ENCODE measurements around the gene SFXN5. TPM values are rescaled to one million over a fixed set of nuclear protein-coding genes. Genes with fewer than 3 reads are reported as not detected.

SFXN5 gene
- total and polyA plus RNA-seq, 2 of the 4 experiments (the other 2 are of a cell fraction): 8.6 to 17.0 TPM

DNA sequence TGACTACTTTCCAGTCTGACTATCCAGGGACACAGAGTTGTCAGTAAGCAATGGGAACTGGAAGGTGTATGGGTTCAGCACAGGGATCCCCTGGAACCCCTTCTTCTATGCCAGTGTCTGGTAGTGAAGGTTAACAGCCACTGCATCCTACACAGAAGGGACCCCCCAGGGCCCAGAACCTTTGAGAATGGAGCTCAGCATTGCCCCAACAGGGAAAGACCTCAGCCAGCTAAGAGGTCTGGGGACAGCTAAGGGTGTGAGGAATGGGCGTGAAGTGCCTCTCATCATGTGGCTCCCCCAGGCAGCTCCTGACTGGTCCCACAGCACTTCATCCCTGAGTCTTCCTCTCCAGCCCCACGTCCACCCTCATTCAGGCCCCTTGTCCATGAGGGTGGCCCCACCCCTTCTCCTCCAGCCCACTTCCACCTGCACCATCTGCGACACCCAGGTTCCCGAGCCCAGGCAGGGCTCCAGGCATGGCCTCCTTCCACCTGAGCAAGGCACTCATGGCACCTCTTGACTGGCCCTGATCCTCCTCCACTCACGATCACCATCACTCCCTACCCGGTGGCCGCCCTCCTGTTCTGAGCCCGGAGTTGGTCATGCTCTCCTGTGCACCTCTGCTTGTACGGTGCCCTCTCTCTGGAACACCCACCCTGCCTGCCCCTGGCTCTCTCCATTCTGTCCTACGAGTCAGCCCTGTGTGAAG lies 77.1 kb downstream of the SFXN5 start:
- Histone ChIP-seq H3K4me1 (ENCODE audit: control insufficient read depth, insufficient read depth, low read length) (no peaks in the 10 kb centered on the region), H2BK20ac (ENCODE audit: low read depth, low read length) (no peak overlapping the region), H3K9me3 (ENCODE audit: control insufficient read depth, insufficient read depth, low read length) (no peaks in the 10 kb centered on the region), H3K9ac (ENCODE audit: low read depth, low read length) (no peak overlapping the region), H3K27ac (ENCODE audit: insufficient read depth, low read length) (no peak overlapping the region), H3K18ac (ENCODE audit: low read depth, low read length) (no peak overlapping the region), H4K8ac (ENCODE audit: low read depth in 2 of 2, low read length in 2 of 2) (no peak overlapping the region), H2BK120ac (ENCODE audit: low read depth, low read length) (no peak overlapping the region), H2AK9ac (replicated peaks; ENCODE audit: low read depth, low read length, poor library complexity) (no peak overlapping the region), H2BK15ac (ENCODE audit: low read depth, low read length) (no peak overlapping the region), H3K9me1 (ENCODE audit: insufficient read depth, low read length) (0 out of 2 replicates have a peak, but pooled peaks cover 2% of the 10 kb centered on the region), H4K20me1 (ENCODE audit: insufficient read depth, low read length) (no peaks in the 10 kb centered on the region), H3K23ac (ENCODE audit: low read depth, low read length) (no peak overlapping the region), H3K27me3 (ENCODE audit: control insufficient read depth, insufficient read depth, low read length) (no peaks in the 10 kb centered on the region), H3K4me2 (ENCODE audit: low read depth, low read length) (no peak overlapping the region), H3K4me3 (ENCODE audit: insufficient read depth, low read depth, low read length) (no peak overlapping the region), H4K91ac (ENCODE audit: insufficient read depth, low read depth, low read length) (no peak overlapping the region), H4K5ac (ENCODE audit: low read depth, low read length) (no peak overlapping the region), H2BK5ac (ENCODE audit: low read depth, low read length, poor library complexity, severe bottlenecking) (no peak overlapping the region), H2AK5ac (ENCODE audit: low read depth, low read length) (no peak overlapping the region), H3K36me3 (ENCODE audit: control insufficient read depth, insufficient read depth, low read length) (no peaks in the 10 kb centered on the region), H2AFZ (replicated peaks; ENCODE audit: low read length, poor library complexity) (no peak overlapping the region), H3K14ac (replicated peaks; ENCODE audit: low read depth, low read length) (no peak overlapping the region), H3K56ac (ENCODE audit: extremely low read depth, insufficient read depth, low read length) (no peak overlapping the region), H3K79me1 (ENCODE audit: low read depth in 1 of 2, low read length in 2 of 2) (no peaks in the 10 kb centered on the region), H3K4ac (ENCODE audit: low read depth, low read length) (no peak overlapping the region)
- no TSS peak for BruUV-seq (replicated peaks)
- in situ Hi-C loops (cut with MboI; ENCODE audit: low sequenced_read_pairs): no loop called here
- ChIA-PET CTCF (interaction anchor here (1.2 kb wide), 1 partner anchor 183 kb away, joined by 5 read pairs; no protein-coding TSS in a partner anchor), POLR2A (ENCODE audit: unreplicated experiment) (interaction anchor here (0.6 kb wide), 1 partner anchor 62 kb away, joined by 7 read pairs; no protein-coding TSS in a partner anchor)
- intact Hi-C loops (cut with micrococcal nuclease): loop anchor here (5.0 kb wide), 1 partner anchor 183 kb away; no protein-coding TSS in a partner anchor
- ATAC-seq (ENCODE audit: low read depth) (no peak), DNase-seq (no peak)
- dilution Hi-C loops (cut with HindIII; ENCODE audit: low sequenced_read_pairs, unreplicated experiment): no loop called here
- WGBS, 2 experiments (ENCODE audit: extremely low coverage in 2 of 2, insufficient read length in 1 of 2): 90% methylated on average over 9 of the region's 10 CpGs; no CpG with 5 or more reads in 1 of the 2 experiments
- TF ChIP-seq POLR2A (IDR thresholded peaks at IDR 0.05; ENCODE audit: low read depth, low read length) (no peak), CEBPB (IDR thresholded peaks at IDR 0.05; ENCODE audit: low read depth, low read length) (no peak), RAD21 (IDR thresholded peaks at IDR 0.05; ENCODE audit: low read length) (no peak), CHD1 (IDR thresholded peaks at IDR 0.05; ENCODE audit: low read depth, low read length) (no peak), MXI1 (IDR thresholded peaks at IDR 0.05; ENCODE audit: borderline replicate concordance, low read depth, low read length) (no peak), BHLHE40 (IDR thresholded peaks at IDR 0.05; ENCODE audit: low read depth, low read length) (no peak), MAFK (IDR thresholded peaks at IDR 0.05; ENCODE audit: low read depth, low read length) (no peak), NFE2L2 (IDR thresholded peaks at IDR 0.05; ENCODE audit: low read depth, low read length) (no peak), FOS (IDR thresholded peaks at IDR 0.05; ENCODE audit: low read depth, low read length) (no peak), RCOR1 (IDR thresholded peaks at IDR 0.05; ENCODE audit: insufficient replicate concordance, low read length) (no peak), RFX5 (IDR thresholded peaks at IDR 0.05; ENCODE audit: low read depth, low read length) (no peak), SMC3 (IDR thresholded peaks at IDR 0.05; ENCODE audit: low read depth, low read length) (no peak)
- TF ChIP-seq, protein P1, sequence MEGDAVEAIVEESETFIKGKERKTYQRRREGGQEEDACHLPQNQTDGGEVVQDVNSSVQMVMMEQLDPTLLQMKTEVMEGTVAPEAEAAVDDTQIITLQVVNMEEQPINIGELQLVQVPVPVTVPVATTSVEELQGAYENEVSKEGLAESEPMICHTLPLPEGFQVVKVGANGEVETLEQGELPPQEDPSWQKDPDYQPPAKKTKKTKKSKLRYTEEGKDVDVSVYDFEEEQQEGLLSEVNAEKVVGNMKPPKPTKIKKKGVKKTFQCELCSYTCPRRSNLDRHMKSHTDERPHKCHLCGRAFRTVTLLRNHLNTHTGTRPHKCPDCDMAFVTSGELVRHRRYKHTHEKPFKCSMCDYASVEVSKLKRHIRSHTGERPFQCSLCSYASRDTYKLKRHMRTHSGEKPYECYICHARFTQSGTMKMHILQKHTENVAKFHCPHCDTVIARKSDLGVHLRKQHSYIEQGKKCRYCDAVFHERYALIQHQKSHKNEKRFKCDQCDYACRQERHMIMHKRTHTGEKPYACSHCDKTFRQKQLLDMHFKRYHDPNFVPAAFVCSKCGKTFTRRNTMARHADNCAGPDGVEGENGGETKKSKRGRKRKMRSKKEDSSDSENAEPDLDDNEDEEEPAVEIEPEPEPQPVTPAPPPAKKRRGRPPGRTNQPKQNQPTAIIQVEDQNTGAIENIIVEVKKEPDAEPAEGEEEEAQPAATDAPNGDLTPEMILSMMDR (conservative IDR thresholded peaks at IDR 0.05; ENCODE audit: low read depth, low read length): no peak
- TF ChIP-seq, protein P2, sequence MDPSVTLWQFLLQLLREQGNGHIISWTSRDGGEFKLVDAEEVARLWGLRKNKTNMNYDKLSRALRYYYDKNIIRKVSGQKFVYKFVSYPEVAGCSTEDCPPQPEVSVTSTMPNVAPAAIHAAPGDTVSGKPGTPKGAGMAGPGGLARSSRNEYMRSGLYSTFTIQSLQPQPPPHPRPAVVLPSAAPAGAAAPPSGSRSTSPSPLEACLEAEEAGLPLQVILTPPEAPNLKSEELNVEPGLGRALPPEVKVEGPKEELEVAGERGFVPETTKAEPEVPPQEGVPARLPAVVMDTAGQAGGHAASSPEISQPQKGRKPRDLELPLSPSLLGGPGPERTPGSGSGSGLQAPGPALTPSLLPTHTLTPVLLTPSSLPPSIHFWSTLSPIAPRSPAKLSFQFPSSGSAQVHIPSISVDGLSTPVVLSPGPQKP (IDR thresholded peaks at IDR 0.05; ENCODE audit: borderline replicate concordance, low read depth, low read length): no peak
- TF ChIP-seq, protein P3, sequence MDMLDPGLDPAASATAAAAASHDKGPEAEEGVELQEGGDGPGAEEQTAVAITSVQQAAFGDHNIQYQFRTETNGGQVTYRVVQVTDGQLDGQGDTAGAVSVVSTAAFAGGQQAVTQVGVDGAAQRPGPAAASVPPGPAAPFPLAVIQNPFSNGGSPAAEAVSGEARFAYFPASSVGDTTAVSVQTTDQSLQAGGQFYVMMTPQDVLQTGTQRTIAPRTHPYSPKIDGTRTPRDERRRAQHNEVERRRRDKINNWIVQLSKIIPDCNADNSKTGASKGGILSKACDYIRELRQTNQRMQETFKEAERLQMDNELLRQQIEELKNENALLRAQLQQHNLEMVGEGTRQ (IDR thresholded peaks at IDR 0.05; ENCODE audit: low read depth, low read length): no peak

All from IMR-90 (cell line).